Measurements from ENCODE around the gene SORCS2.

DNA sequence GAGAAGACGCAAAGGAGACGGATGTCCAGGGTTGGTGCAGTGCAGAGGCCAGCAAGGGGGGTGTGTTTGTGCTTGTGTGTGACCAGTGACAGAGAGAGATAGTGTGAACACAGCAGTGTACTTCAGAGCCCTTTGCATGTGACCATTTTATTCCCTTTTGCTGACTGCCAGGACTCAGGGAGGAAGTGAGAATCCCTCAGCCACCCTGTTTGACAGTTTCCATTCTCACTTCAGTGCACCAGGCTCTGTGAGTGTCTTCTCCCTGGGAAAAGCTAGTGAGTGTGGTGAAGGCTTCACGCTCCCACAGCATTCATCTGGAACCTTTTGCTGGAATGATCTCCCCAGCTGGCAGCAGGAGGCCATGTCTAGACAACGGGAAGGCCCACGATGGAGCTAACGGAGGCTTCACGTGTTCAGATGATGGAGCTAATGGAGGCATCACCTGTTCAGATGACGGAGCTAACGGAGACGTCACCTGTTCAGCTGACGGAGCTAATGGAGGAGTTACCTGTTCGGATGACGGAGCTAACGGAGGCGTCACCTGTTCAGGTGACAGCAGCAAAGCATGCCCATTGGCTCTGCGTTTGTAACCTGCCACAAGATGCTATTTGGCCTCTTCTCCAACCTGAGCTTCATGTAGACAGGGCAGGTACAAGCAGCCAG, 551.9 kb downstream of the SORCS2 start:
- no peak for TF ChIP-seq CBFB (CRISPR knock-in tag; IDR thresholded peaks at IDR 0.05)
- no peak for TF ChIP-seq SIN3B (IDR thresholded peaks at IDR 0.05; ENCODE audit: low read length)
- TF ChIP-seq, protein P1, sequence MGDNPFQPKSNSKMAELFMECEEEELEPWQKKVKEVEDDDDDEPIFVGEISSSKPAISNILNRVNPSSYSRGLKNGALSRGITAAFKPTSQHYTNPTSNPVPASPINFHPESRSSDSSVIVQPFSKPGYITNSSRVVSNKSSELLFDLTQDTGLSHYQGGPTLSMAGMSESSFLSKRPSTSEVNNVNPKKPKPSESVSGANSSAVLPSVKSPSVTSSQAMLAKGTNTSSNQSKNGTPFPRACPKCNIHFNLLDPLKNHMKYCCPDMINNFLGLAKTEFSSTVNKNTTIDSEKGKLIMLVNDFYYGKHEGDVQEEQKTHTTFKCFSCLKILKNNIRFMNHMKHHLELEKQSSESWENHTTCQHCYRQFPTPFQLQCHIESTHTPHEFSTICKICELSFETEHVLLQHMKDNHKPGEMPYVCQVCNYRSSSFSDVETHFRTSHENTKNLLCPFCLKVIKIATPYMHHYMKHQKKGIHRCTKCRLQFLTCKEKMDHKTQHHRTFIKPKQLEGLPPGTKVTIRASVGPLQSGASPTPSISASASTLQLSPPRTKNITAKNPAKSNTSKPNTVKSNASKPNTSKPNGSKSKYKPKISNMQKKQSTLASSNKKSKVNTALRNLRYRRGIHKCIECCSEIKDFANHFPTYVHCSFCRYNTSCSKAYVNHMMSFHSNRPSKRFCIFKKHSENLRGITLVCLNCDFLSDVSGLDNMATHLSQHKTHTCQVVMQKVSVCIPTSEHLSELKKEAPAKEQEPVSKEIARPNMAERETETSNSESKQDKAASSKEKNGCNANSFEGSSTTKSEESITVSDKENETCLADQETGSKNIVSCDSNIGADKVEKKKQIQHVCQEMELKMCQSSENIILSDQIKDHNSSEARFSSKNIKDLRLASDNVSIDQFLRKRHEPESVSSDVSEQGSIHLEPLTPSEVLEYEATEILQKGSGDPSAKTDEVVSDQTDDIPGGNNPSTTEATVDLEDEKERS (CRISPR knock-in tag; IDR thresholded peaks at IDR 0.05): no peak
- TF ChIP-seq, protein P2, sequence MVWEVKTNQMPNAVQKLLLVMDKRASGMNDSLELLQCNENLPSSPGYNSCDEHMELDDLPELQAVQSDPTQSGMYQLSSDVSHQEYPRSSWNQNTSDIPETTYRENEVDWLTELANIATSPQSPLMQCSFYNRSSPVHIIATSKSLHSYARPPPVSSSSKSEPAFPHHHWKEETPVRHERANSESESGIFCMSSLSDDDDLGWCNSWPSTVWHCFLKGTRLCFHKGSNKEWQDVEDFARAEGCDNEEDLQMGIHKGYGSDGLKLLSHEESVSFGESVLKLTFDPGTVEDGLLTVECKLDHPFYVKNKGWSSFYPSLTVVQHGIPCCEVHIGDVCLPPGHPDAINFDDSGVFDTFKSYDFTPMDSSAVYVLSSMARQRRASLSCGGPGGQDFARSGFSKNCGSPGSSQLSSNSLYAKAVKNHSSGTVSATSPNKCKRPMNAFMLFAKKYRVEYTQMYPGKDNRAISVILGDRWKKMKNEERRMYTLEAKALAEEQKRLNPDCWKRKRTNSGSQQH (CRISPR knock-in tag; IDR thresholded peaks at IDR 0.05; ENCODE audit: low read depth): no peak
- no peak for TF ChIP-seq POLR2A (IDR thresholded peaks at IDR 0.05; ENCODE audit: insufficient read depth in 1 of 2, low read depth in 2 of 2, low read length in 2 of 2)
- no peak for TF ChIP-seq FOXO1 (CRISPR knock-in tag; IDR thresholded peaks at IDR 0.05)
- TF ChIP-seq RAD21 (CRISPR knock-in tag; IDR thresholded peaks at IDR 0.05): no peak
- TF ChIP-seq, protein P3, sequence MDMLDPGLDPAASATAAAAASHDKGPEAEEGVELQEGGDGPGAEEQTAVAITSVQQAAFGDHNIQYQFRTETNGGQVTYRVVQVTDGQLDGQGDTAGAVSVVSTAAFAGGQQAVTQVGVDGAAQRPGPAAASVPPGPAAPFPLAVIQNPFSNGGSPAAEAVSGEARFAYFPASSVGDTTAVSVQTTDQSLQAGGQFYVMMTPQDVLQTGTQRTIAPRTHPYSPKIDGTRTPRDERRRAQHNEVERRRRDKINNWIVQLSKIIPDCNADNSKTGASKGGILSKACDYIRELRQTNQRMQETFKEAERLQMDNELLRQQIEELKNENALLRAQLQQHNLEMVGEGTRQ (IDR thresholded peaks at IDR 0.05; ENCODE audit: low read depth, low read length): no peak
- TF ChIP-seq, protein P3 (CRISPR knock-in tag; IDR thresholded peaks at IDR 0.05; ENCODE audit: borderline replicate concordance): no peak
- no peak for TF ChIP-seq SETDB1 (CRISPR knock-in tag; IDR thresholded peaks at IDR 0.05; ENCODE audit: borderline replicate concordance)
- TF ChIP-seq MAZ (IDR thresholded peaks at IDR 0.05; ENCODE audit: borderline replicate concordance, low read depth, low read length): no peak
- TF ChIP-seq MAZ (CRISPR knock-in tag; IDR thresholded peaks at IDR 0.05; ENCODE audit: low read depth): no peak
- no peak for TF ChIP-seq TGIF2 (CRISPR knock-in tag; IDR thresholded peaks at IDR 0.05)
- TF ChIP-seq, protein P4, sequence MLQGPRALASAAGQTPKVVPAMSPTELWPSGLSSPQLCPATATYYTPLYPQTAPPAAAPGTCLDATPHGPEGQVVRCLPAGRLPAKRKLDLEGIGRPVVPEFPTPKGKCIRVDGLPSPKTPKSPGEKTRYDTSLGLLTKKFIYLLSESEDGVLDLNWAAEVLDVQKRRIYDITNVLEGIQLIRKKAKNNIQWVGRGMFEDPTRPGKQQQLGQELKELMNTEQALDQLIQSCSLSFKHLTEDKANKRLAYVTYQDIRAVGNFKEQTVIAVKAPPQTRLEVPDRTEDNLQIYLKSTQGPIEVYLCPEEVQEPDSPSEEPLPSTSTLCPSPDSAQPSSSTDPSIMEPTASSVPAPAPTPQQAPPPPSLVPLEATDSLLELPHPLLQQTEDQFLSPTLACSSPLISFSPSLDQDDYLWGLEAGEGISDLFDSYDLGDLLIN (CRISPR knock-in tag; IDR thresholded peaks at IDR 0.05; ENCODE audit: borderline replicate concordance): no peak
- no peak for TF ChIP-seq ZNF326 (CRISPR knock-in tag; IDR thresholded peaks at IDR 0.05; ENCODE audit: borderline replicate concordance)
